Central memory CD8-positive, alpha-beta T cell (primary cell): Measurements from ENCODE around the gene DAAM1.

Experiments used
- ATAC-seq: fragments of 150-1000 bp; cut with Tn5 transposase; replicated peaks from 2 replicates; pipeline ENCODE4 v1.10.0; 2022; ENCODE audit warnings: mild to moderate bottlenecking, moderate FRiP score, moderate number of reproducible peaks; ENCODE audit not compliant: poor library complexity, severe bottlenecking; ENCODE audit errors: extremely low read depth
- DNase-seq, 2 donors: peaks; one replicate each; pipeline ENCODE4 v3.0.0; 2021; ENCODE audit warnings: low spot score in 2 of 2
- H3K27ac Mint-ChIP-seq: one replicate; pipeline ENCODE4 v1.8.0; 2022; ENCODE audit warnings: low read depth, mild to moderate bottlenecking, moderate library complexity, mixed read lengths
- H3K27me3 Mint-ChIP-seq: one replicate; pipeline ENCODE4 v1.8.0; 2022; ENCODE audit warnings: mixed read lengths
- H3K36me3 Mint-ChIP-seq: one replicate; pipeline ENCODE4 v1.8.0; 2022; ENCODE audit warnings: mild to moderate bottlenecking, moderate library complexity, mixed read lengths; ENCODE audit not compliant: insufficient read depth
- H3K4me1 Mint-ChIP-seq: one replicate; pipeline ENCODE4 v1.8.0; 2022; ENCODE audit warnings: mixed read lengths
- H3K4me3 Mint-ChIP-seq: one replicate; pipeline ENCODE4 v1.8.0; 2022; ENCODE audit warnings: mild to moderate bottlenecking, moderate library complexity, mixed read lengths
- H3K9me3 Mint-ChIP-seq: one replicate; pipeline ENCODE4 v1.8.0; 2022; ENCODE audit warnings: mixed read lengths

The DAAM1 gene

GRCh38 chr14:59213368-59214315, 25.2 kb downstream of the DAAM1 start:
- Mint-ChIP-seq H3K9me3 (no peaks in the 10 kb centered on the region), H3K36me3 (no peaks in the 10 kb centered on the region), H3K27ac (no peak overlapping the region), H3K4me3 (no peak overlapping the region), H3K4me1 (no peaks in the 10 kb centered on the region), H3K27me3 (no peaks in the 10 kb centered on the region)
- ATAC-seq (no peak), DNase-seq (no peak)

- Mint-ChIP-seq H3K9me3 (no peaks in the 10 kb centered on the region), H3K4me3 (no peak overlapping the region), H3K27me3 (no peaks in the 10 kb centered on the region), H3K27ac (no peak overlapping the region), H3K36me3 (no peaks in the 10 kb centered on the region), H3K4me1 (no peaks in the 10 kb centered on the region)
- DNase-seq: no peak
- ATAC-seq: no peak
Observed at GRCh38 chr14:59214702-59215302, 26.3 kb downstream of the DAAM1 start.

- no peak overlapping the region for H3K27ac Mint-ChIP-seq
- no peak overlapping the region for H3K4me3 Mint-ChIP-seq
- DNase-seq: no peak
- no peaks in the 10 kb centered on the region for H3K36me3 Mint-ChIP-seq
- no peaks in the 10 kb centered on the region for H3K27me3 Mint-ChIP-seq
- ATAC-seq: no peak
- H3K9me3 Mint-ChIP-seq: no peaks in the 10 kb centered on the region
- H3K4me1 Mint-ChIP-seq: no peaks in the 10 kb centered on the region
Observed at GRCh38 chr14:59215322-59215721, 26.9 kb downstream of the DAAM1 start.

DNA sequence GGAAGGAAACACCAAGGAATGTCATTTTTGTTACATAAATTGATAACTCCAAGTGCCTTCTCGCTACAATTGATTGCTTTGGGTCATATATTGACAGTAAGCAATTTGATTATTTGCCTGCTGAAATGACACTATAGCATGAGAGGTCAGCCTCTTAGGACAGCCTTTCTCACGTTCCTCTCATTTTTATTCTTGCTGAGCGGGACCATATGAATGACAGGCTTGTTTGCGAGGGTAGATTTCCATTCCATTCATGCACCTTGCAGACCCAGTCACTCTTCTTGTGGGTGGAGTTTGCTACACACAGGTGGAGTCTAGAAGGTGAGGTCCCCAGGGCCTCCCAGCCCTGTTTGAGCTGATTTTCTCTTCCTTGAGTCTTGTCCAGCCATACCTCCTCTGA, 27.3 kb downstream of the DAAM1 start:
- Mint-ChIP-seq H3K4me3 (no peak overlapping the region), H3K36me3 (no peaks in the 10 kb centered on the region), H3K4me1 (no peaks in the 10 kb centered on the region), H3K9me3 (no peaks in the 10 kb centered on the region), H3K27ac (no peak overlapping the region), H3K27me3 (no peaks in the 10 kb centered on the region)
- DNase-seq (no peak), ATAC-seq (no peak)

DNA sequence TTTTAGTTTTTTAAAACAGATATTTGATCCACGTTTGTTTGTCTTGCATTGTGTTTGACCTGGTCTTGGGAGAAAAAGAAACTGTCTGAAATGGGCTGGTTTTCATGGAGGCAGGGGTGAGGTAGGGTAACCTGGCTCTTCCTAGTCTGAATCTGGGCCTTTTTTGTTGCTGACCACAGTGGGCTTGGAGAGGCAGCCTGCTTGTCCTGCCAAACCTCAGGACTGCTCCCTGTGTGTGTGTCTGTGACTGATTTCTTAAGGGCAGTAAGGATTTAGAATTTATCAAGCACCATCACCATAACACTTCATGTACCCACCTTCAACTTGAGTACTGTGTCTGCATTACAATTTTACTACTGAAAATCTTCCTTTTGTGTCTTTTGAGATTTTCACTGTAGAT, 28.5 kb downstream of the DAAM1 start:
- Mint-ChIP-seq H3K27ac (no peak overlapping the region), H3K4me3 (no peak overlapping the region), H3K36me3 (no peaks in the 10 kb centered on the region), H3K9me3 (no peaks in the 10 kb centered on the region), H3K4me1 (no peaks in the 10 kb centered on the region), H3K27me3 (no peaks in the 10 kb centered on the region)
- DNase-seq: no peak
- ATAC-seq: no peak

- no peak for DNase-seq
- H3K27ac Mint-ChIP-seq: no peak overlapping the region
- no peaks in the 10 kb centered on the region for H3K36me3 Mint-ChIP-seq
- no peak for ATAC-seq
- H3K27me3 Mint-ChIP-seq: no peaks in the 10 kb centered on the region
- no peak overlapping the region for H3K4me3 Mint-ChIP-seq
- H3K4me1 Mint-ChIP-seq: peaks cover 6% of the 10 kb centered on the region
- no peaks in the 10 kb centered on the region for H3K9me3 Mint-ChIP-seq
Observed at GRCh38 chr14:59221568-59221967, 33.1 kb downstream of the DAAM1 start.

DNA sequence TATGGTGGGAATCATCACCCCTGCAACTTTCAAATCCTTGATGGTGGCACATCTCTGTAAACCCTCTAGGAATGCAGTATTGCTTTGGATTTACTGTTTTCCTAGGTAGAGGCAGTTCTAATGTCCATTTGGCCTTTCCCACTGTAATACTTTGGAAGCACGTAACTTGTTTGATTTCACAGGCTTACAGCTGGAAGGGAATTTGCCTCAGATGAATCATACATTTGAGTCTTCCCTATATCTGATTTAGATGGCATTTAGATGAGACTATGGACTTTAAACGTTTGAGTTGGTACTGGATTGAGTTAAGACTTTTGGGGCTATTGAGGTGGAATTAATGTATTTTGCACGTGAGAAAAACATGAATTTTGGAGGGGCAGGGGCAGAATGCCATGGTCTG, 35.9 kb downstream of the DAAM1 start:
- H3K27me3 Mint-ChIP-seq: no peaks in the 10 kb centered on the region
- no peaks in the 10 kb centered on the region for H3K36me3 Mint-ChIP-seq
- DNase-seq (no peak), ATAC-seq (no peak)
- H3K9me3 Mint-ChIP-seq: no peaks in the 10 kb centered on the region
- H3K4me1 Mint-ChIP-seq: peaks cover 17% of the 10 kb centered on the region
- H3K4me3 Mint-ChIP-seq: no peak overlapping the region
- H3K27ac Mint-ChIP-seq: no peak overlapping the region

- no peak for ATAC-seq
- Mint-ChIP-seq H3K4me1 (peaks cover 26% of the 10 kb centered on the region), H3K27me3 (no peaks in the 10 kb centered on the region), H3K27ac (no peak overlapping the region), H3K36me3 (no peaks in the 10 kb centered on the region), H3K9me3 (no peaks in the 10 kb centered on the region), H3K4me3 (no peak overlapping the region)
- DNase-seq: no peak
Observed at GRCh38 chr14:59225281-59225680, 36.8 kb downstream of the DAAM1 start.

DNA sequence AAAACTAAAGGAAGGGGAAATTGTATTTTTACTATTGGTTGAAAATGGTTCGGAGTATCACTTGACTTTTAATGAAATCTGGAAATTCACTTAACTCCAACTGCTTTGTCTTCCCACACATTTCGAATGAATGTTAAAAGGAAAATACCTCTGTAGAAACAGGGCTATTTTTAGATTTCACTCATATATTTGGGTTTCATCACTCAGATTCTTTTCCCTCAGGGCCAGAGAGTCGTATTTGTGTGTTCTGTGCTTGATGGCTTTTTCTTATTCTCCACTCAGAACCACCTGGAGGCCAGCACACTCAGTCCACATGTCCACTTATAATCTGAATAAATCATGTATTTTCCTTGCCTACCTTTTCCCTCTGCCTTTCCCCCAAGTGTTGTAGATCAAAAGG, 40.0 kb downstream of the DAAM1 start:
- Mint-ChIP-seq H3K4me3 (no peak overlapping the region), H3K36me3 (no peaks in the 10 kb centered on the region), H3K27me3 (no peaks in the 10 kb centered on the region), H3K27ac (no peak overlapping the region), H3K4me1 (peaks cover 27% of the 10 kb centered on the region), H3K9me3 (no peaks in the 10 kb centered on the region)
- ATAC-seq (no peak), DNase-seq (no peak)

- no peaks in the 10 kb centered on the region for H3K9me3 Mint-ChIP-seq
Observed at GRCh38 chr14:59229653-59230406, 41.4 kb downstream of the DAAM1 start.

DNA sequence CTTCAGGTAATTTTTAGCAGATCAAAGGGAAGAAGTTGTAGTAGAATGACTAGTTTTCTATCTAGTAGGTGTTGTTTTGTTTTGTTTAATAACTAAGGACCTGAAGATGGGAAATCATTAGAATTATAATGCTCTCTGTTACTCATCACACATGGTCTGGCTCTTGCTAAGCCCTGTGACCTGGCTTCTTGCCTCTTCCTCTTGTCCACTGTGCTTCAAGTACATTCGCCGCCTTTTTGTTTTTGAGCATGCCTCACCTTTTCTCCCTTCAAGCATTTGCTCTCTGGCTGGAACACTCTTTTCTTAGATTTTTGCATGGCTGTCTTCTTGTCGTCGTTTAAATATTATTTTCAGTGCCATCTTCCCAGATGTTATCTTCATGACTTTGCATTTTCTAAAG, 47.7 kb downstream of the DAAM1 start:
- ATAC-seq (no peak), DNase-seq (no peak)
- H3K27me3 Mint-ChIP-seq: no peaks in the 10 kb centered on the region
- H3K36me3 Mint-ChIP-seq: no peaks in the 10 kb centered on the region
- H3K4me1 Mint-ChIP-seq: peaks cover 18% of the 10 kb centered on the region
- no peak overlapping the region for H3K27ac Mint-ChIP-seq
- no peaks in the 10 kb centered on the region for H3K9me3 Mint-ChIP-seq
- H3K4me3 Mint-ChIP-seq: no peak overlapping the region

More at GRCh38 chr14:59229653-59230406, 41.4 kb downstream of the DAAM1 start:
- Mint-ChIP-seq H3K4me1 (peaks cover 31% of the 10 kb centered on the region), H3K4me3 (no peak overlapping the region), H3K27ac (no peak overlapping the region), H3K27me3 (no peaks in the 10 kb centered on the region), H3K36me3 (no peaks in the 10 kb centered on the region)
- ATAC-seq: no peak
- no peak for DNase-seq

- H3K27me3 Mint-ChIP-seq: no peaks in the 10 kb centered on the region
- no peak overlapping the region for H3K27ac Mint-ChIP-seq
- peaks cover 18% of the 10 kb centered on the region for H3K4me1 Mint-ChIP-seq
- H3K9me3 Mint-ChIP-seq: no peaks in the 10 kb centered on the region
- H3K4me3 Mint-ChIP-seq: no peak overlapping the region
- DNase-seq (no peak), ATAC-seq (no peak)
- no peaks in the 10 kb centered on the region for H3K36me3 Mint-ChIP-seq
Observed at GRCh38 chr14:59238216-59238615, 49.7 kb downstream of the DAAM1 start.
